ENCODE data around the gene SPEN.
"Not testable (repeated sequence)": the region's sequence is repeated elsewhere in the genome, so short reads cannot be mapped to it uniquely, and the experiment has no call there.

The SPEN gene

DNA sequence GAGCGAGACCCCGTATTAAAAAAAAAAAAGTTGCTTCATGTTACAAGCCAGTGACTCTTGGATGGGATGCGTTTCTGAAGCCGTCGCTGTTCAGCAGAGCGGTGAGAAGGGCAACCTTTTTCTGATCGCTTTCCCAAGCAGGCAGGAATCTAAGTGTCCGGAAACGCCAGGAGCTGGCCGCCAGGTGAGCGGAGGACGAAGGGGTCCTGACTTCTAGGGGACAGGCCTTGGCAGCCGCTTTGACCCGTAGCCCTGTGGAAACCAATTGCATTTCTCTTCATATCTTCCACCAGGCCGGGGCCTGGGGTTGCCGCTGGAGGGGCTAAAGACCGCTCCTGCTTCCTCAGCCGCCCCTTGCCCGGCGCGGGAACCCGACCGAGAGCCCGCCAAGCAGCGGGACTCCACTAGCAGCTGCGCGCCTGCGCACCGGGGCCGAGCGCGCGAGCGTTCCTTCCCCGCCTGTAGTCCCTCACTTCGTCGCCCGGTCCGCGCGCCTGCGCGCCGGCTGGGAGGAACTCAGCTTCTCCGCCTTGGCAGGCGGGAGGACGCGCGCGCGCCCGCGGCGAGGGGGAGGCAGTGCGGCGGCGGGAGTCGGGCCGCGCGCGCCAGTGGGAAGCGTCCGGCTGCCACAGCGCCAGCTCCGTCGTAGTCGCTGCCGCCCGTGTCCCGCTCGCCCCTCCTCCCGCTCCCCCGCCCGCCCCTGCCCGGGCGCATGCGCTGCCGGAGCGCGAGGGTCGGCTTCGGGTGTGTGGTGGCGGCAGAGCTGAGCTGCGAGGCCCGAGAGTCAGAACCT lies at the start of gene SPEN:
SPEN (plus strand) TSS at position 608 of the 793 bp plus-strand sequence. CDS start 361 bp downstream, outside the sequence.
- no peaks in the 10 kb centered on the region for H3K36me3 ChIP-seq (ENCODE audit: insufficient read depth, low read length)
- H3K27me3 ChIP-seq (ENCODE audit: insufficient read depth, low read length), result no peaks in the 10 kb centered on the region
- no peak within 1 kb of the TSS for H2AFZ ChIP-seq (ENCODE audit: low read depth, low read length)
- H3K4me3 ChIP-seq (ENCODE audit: low read length), result peak within 1 kb of the TSS; percentile 97
- H3K4me1 ChIP-seq (ENCODE audit: insufficient read depth, low read length), result peaks cover 35% of the 10 kb centered on the region
- H3K9me3 ChIP-seq (ENCODE audit: low read length), result no peaks in the 10 kb centered on the region

DNA sequence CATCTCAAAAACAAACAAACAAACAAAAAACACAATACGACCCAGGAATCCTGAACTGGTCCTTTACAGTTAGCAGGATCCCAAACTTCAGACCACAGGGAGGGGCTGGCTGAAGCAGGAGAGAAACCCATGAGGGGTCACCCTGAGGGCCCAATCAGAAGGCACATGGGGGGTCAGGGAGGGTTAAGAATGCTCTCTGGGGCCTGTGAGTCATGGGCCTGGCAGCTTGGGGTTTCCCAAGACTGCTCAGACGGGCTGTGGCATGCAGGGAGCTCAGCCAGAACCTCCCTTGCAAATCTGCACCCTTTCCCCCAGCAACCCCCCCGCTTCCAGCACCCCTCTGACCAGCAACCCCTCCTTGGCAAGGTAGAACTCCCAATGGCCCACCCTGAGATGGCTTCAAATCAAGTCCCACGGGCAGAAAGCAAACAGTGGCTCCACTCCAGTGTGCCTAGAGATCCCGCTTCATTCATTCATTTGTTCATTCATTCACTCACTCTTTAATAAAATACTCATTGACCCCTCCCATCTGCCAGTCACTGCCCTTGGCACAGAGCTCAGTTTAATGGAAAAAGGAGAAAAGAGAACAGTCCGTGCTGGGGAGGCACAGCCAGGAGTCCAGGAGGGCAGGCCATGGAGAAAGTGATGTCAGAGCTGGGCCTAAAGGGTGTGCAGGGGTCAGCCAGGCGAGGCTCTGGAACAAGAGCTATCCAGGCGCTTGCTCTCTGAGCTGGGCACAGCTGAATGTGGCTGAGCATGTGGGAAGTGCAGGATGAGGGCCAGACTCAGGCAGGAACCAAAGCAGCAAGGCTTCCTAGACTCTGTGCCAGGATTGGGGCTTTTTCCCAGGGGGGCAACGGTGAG lies 48.3 kb upstream of the SPEN start:
- peaks cover 6% of the 10 kb centered on the region for H3K27me3 ChIP-seq (ENCODE audit: insufficient read depth, low read length)
- no peak overlapping the region for H2AFZ ChIP-seq (ENCODE audit: low read depth, low read length)
- no peaks in the 10 kb centered on the region for H3K9me3 ChIP-seq (ENCODE audit: low read length)
- no peaks in the 10 kb centered on the region for H3K36me3 ChIP-seq (ENCODE audit: insufficient read depth, low read length)
- no peak overlapping the region for H3K4me3 ChIP-seq (ENCODE audit: low read length)
- H3K4me1 ChIP-seq (ENCODE audit: insufficient read depth, low read length), result peaks cover 18% of the 10 kb centered on the region

DNA sequence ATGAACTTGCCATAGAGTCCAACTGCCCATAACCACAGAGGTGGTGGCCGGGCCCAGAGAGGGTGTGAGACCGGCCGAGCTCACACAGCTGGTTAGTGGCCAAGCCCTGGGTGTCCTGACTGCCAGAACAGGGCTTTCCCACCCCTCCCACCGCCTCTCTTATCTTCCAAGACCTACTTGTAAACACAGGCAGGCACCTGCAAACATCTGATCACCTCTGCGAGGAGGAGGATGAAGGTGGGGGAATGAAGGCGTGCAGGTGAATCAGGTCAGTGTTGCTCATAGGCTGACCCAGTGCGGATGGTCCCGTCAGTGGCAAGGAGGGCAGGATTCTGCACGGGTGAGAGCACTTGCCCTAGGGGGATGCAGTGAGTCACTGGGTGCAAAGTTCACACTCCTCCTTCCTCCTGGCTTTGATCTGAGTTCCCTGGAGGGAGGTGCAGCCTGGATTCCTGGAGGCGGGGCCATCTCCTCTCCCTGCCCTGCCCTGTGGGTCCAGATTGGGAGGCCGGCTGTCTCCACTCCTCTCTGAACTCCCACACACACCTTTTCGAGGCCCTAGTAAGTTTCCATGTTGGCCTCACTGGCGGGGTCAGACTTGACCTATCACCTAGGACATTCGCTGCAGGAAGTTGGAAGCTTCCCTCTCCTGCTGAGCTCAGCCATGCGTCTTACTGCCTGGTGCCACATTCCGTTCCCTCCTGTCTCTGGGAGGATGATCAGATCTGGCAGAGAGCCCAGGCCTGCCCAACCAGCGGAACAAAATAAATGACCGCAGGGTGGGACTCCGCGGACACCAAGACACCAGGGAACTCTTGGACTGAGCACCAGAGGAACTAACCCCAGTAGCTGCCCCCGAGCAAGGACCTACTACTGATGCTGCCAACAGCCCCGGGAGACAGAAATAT lies 47.3 kb upstream of the SPEN start:
- no peaks in the 10 kb centered on the region for H3K36me3 ChIP-seq (ENCODE audit: insufficient read depth, low read length)
- no peak overlapping the region for H2AFZ ChIP-seq (ENCODE audit: low read depth, low read length)
- H3K4me1 ChIP-seq (ENCODE audit: insufficient read depth, low read length), result peaks cover 19% of the 10 kb centered on the region
- no peak overlapping the region for H3K4me3 ChIP-seq (ENCODE audit: low read length)
- H3K9me3 ChIP-seq (ENCODE audit: low read length), result no peaks in the 10 kb centered on the region
- H3K27me3 ChIP-seq (ENCODE audit: insufficient read depth, low read length), result peaks cover 6% of the 10 kb centered on the region

DNA sequence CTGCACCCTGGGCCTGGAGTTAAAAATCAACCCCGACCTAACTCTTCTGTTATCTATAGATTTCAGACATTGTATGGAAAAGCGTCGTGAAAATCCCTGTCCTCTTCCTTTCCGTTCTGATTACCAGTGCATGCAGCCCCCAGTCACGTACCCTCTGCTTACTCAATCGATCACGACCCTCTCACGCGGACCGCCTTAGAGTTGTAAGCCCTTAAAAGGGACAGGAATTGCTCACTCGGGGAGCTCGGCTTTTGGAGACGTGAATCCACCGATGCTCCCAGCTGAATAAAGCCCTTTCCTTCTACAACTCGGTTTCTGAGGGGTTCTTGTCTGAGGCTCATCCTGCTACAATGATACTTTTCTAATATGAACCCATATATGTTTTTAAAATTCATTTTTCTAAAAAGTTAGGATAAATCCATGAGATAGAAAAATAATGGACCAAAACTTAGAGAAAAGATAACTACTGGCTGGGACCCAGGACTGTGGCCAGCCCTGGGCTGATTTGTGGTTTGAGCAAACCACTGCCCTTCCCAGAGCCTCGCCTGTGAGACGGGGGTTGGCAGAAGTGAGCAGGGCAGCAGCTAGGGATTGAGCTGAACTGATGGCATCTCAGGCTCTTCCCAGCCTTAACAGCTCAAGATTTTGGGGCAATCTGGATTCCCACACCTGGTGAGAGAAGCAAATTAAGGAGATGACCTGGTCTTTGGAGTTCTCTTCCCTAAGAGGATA lies 45.1 kb upstream of the SPEN start:
- Histone ChIP-seq H3K36me3 (ENCODE audit: insufficient read depth, low read length) (no peaks in the 10 kb centered on the region), H3K4me3 (ENCODE audit: low read length) (no peak overlapping the region)

GRCh38 chr1:15803380-15803779 lies 44.1 kb upstream of the SPEN start:
- Histone ChIP-seq H3K36me3 (ENCODE audit: insufficient read depth, low read length) (no peaks in the 10 kb centered on the region), H3K4me1 (ENCODE audit: insufficient read depth, low read length) (peaks cover 19% of the 10 kb centered on the region), H2AFZ (ENCODE audit: low read depth, low read length) (no peak overlapping the region), H3K27me3 (ENCODE audit: insufficient read depth, low read length) (peaks cover 6% of the 10 kb centered on the region), H3K9me3 (ENCODE audit: low read length) (no peaks in the 10 kb centered on the region), H3K4me3 (ENCODE audit: low read length) (no peak overlapping the region)

More for the DNA sequence above, 45.1 kb upstream of the SPEN start:
- H3K4me1 ChIP-seq (ENCODE audit: insufficient read depth, low read length), result peaks cover 19% of the 10 kb centered on the region
- H2AFZ ChIP-seq (ENCODE audit: low read depth, low read length), result no peak overlapping the region
- H3K27me3 ChIP-seq (ENCODE audit: insufficient read depth, low read length), result peaks cover 6% of the 10 kb centered on the region
- no peaks in the 10 kb centered on the region for H3K9me3 ChIP-seq (ENCODE audit: low read length)

DNA sequence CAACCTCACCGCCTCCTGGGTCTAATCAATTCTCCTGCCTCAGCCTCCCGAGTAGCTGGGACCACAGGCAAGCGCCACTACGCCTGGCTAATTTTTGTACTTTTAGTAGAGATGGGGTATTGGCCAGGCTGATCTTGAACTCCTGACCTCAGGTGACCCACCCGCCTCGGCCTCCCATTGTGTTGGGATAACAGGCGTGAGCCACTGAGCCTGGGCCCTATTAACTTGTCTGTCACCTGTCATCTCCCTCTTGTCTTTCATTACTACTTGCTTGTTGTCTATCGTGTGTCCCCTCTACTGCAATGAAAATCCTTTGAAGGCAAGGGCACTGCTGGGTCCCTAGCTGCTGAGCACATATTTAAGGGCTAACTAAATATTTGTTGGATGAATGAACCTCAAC lies 43.4 kb upstream of the SPEN start:
- peaks cover 19% of the 10 kb centered on the region for H3K4me1 ChIP-seq (ENCODE audit: insufficient read depth, low read length)
- peaks cover 6% of the 10 kb centered on the region for H3K27me3 ChIP-seq (ENCODE audit: insufficient read depth, low read length)
- no peaks in the 10 kb centered on the region for H3K9me3 ChIP-seq (ENCODE audit: low read length)
- no peak overlapping the region for H2AFZ ChIP-seq (ENCODE audit: low read depth, low read length)
- H3K4me3 ChIP-seq (ENCODE audit: low read length), result no peak overlapping the region
- no peaks in the 10 kb centered on the region for H3K36me3 ChIP-seq (ENCODE audit: insufficient read depth, low read length)

GRCh38 chr1:15807121-15807520 lies 40.4 kb upstream of the SPEN start:
- Histone ChIP-seq H3K4me1 (ENCODE audit: insufficient read depth, low read length) (peaks cover 8% of the 10 kb centered on the region), H2AFZ (ENCODE audit: low read depth, low read length) (no peak overlapping the region), H3K4me3 (ENCODE audit: low read length) (no peak overlapping the region), H3K9me3 (ENCODE audit: low read length) (no peaks in the 10 kb centered on the region), H3K27me3 (ENCODE audit: insufficient read depth, low read length) (no peaks in the 10 kb centered on the region), H3K36me3 (ENCODE audit: insufficient read depth, low read length) (no peaks in the 10 kb centered on the region)

DNA sequence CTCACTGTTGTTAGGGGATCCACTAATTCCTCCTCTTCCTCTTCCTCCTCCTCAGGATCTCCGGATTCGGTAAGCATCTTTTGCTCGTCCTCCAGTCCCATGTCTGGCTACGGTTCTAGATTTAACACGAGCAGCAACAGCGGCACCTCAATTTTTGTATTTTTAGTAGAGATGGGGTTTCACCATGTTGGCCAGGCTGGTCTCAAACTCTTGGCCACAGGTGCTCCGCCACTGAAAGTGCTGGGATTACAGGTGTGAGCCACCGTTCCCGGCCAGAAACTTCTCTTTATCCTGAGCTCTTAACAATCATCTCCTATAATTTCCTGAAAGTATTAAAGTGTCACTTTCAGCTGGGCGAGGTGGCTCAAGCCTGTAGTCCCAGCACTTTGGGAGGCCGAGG lies 40.0 kb upstream of the SPEN start, which contains the start of gene UQCRHL:
UQCRHL (minus strand) TSS at position 101 of the 400 bp plus-strand sequence; CDS start at position 101, 0 bp downstream.
- not testable (repeated sequence) for H2AFZ ChIP-seq (ENCODE audit: low read depth, low read length); H3K4me1 ChIP-seq (ENCODE audit: insufficient read depth, low read length); H3K27me3 ChIP-seq (ENCODE audit: insufficient read depth, low read length); H3K9me3 ChIP-seq (ENCODE audit: low read length); H3K4me3 ChIP-seq (ENCODE audit: low read length); H3K36me3 ChIP-seq (ENCODE audit: insufficient read depth, low read length)

GRCh38 chr1:15808955-15809354 lies 38.6 kb upstream of the SPEN start:
- Histone ChIP-seq H3K4me1 (ENCODE audit: insufficient read depth, low read length) (peaks cover 4% of the 10 kb centered on the region), H2AFZ (ENCODE audit: low read depth, low read length) (no peak overlapping the region), H3K9me3 (ENCODE audit: low read length) (no peaks in the 10 kb centered on the region), H3K36me3 (ENCODE audit: insufficient read depth, low read length) (no peaks in the 10 kb centered on the region), H3K4me3 (ENCODE audit: low read length) (no peak overlapping the region), H3K27me3 (ENCODE audit: insufficient read depth, low read length) (no peaks in the 10 kb centered on the region)

DNA sequence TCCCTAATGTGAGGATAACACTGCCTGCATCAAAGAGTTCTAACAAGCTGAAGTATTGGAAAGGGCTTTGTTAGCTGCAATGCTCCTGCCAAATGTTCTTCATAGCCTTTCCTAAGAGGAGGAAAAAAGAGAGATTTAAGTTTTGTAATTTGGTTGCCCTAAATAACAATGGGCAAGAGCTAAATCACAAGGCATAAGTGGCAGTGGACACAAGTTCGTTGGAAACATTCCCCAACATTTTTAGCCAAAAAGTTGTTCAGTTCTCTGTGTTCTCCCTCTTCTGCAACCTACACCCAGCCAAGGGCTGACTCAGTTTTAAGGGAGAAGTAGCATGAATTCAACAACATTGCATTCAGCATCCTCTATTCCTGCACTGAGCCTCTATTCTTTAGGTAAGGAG lies 37.4 kb upstream of the SPEN start:
- H3K9me3 ChIP-seq (ENCODE audit: low read length), result no peaks in the 10 kb centered on the region
- no peaks in the 10 kb centered on the region for H3K27me3 ChIP-seq (ENCODE audit: insufficient read depth, low read length)
- no peaks in the 10 kb centered on the region for H3K36me3 ChIP-seq (ENCODE audit: insufficient read depth, low read length)
- no peak overlapping the region for H3K4me3 ChIP-seq (ENCODE audit: low read length)
- H2AFZ ChIP-seq (ENCODE audit: low read depth, low read length), result no peak overlapping the region
- no peaks in the 10 kb centered on the region for H3K4me1 ChIP-seq (ENCODE audit: insufficient read depth, low read length)

DNA sequence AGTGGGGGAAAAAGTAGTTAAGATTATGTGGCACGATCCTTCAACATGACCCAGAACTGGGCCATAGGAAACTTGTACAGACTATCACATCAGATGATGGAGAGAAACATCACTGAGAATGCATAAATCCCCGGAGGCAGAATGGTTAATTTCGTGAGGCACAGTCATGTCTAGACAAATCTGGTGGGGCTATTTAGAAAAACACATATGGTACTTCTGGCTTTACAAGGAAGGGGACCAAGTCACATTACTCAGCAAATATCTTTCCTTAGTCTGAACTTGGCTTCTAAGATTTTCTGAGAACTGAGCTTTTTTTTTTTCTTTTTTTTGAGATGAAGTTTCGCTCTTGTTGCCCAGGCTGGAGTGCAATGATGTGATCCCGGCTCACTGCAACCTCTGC lies 30.8 kb upstream of the SPEN start:
- H3K36me3 ChIP-seq (ENCODE audit: insufficient read depth, low read length), result peaks cover 6% of the 10 kb centered on the region
- H2AFZ ChIP-seq (ENCODE audit: low read depth, low read length), result no peak overlapping the region
- peaks cover 6% of the 10 kb centered on the region for H3K4me1 ChIP-seq (ENCODE audit: insufficient read depth, low read length)
- no peaks in the 10 kb centered on the region for H3K9me3 ChIP-seq (ENCODE audit: low read length)
- no peak overlapping the region for H3K4me3 ChIP-seq (ENCODE audit: low read length)
- no peaks in the 10 kb centered on the region for H3K27me3 ChIP-seq (ENCODE audit: insufficient read depth, low read length)

DNA sequence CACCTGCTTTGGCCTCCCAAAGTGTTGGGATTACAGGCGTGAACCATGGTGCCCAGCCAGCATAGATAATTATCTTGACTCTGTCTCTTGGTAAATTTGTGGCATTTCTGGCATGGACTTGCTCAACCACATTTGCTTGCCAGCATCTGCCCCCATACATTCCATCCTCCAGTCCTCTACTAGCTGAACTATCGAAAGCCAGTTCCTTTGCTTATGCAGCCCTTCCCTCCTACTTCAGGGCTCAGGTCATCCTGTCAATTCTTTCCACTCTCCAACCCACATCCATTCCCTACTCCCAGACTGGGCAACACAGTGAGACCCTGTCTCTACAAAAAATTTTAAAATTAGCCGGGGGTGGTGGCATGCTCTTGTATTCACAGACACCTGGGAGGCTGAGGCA lies 27.0 kb upstream of the SPEN start:
- Histone ChIP-seq H3K36me3 (ENCODE audit: insufficient read depth, low read length) (peaks cover 6% of the 10 kb centered on the region), H3K27me3 (ENCODE audit: insufficient read depth, low read length) (no peaks in the 10 kb centered on the region), H3K4me1 (ENCODE audit: insufficient read depth, low read length) (peaks cover 4% of the 10 kb centered on the region), H2AFZ (ENCODE audit: low read depth, low read length) (no peak overlapping the region), H3K9me3 (ENCODE audit: low read length) (no peaks in the 10 kb centered on the region), H3K4me3 (ENCODE audit: low read length) (no peak overlapping the region)
